GM18511 (cell line): ENCODE results near the gene ATF7.
A peak's percentile ranks its signal among the peaks of the same experiment; 100 is the strongest.

Experiments used
- ATAC-seq: cut with Tn5 transposase; IDR thresholded peaks from one replicate; pipeline ENCODE4 v1.9.1; 2021; ENCODE audit warnings: mild to moderate bottlenecking, moderate library complexity; ENCODE audit not compliant: unreplicated experiment

ATF7 gene

GRCh38 chr12:53532524-53533445, 93.4 kb downstream of the ATF7 start:
- ATAC-seq = no peak

- ATAC-seq = no peak
Observed at GRCh38 chr12:53532021-53532420, 94.2 kb downstream of the ATF7 start.

GRCh38 chr12:53530920-53531319, 95.3 kb downstream of the ATF7 start:
- ATAC-seq = no peak

- no peak for ATAC-seq
Observed at GRCh38 chr12:53530061-53530460, 96.1 kb downstream of the ATF7 start.

- ATAC-seq = no peak
Observed at GRCh38 chr12:53524476-53524875, 101.7 kb downstream of the ATF7 start.

GRCh38 chr12:53523131-53523530, 103.1 kb downstream of the ATF7 start:
- no peak for ATAC-seq

GRCh38 chr12:53518381-53518780, 107.8 kb downstream of the ATF7 start:
- no peak for ATAC-seq

GRCh38 chr12:53516758-53517455, 109.3 kb downstream of the ATF7 start:
- no peak for ATAC-seq

GRCh38 chr12:53515291-53515680, 110.9 kb downstream of the ATF7 start:
- ATAC-seq = no peak

GRCh38 chr12:53514628-53515290, 111.4 kb downstream of the ATF7 start:
- no peak for ATAC-seq

- no peak for ATAC-seq
Observed at GRCh38 chr12:53513712-53514410, 112.3 kb downstream of the ATF7 start.

GRCh38 chr12:53510181-53510812, 115.9 kb downstream of the ATF7 start:
- no peak for ATAC-seq

GRCh38 chr12:53508534-53509170, 117.5 kb downstream of the ATF7 start:
- ATAC-seq = peak; percentile 91

GRCh38 chr12:53507603-53507885, 118.6 kb downstream of the ATF7 start:
- no peak for ATAC-seq

GRCh38 chr12:53506881-53507602, 119.1 kb downstream of the ATF7 start, which contains the start of gene NPFF:
NPFF (minus strand) TSS chr12:53507484; CDS start chr12:53507474, 10 bp downstream.
- no peak for ATAC-seq

GRCh38 chr12:53506450-53506785, 119.8 kb downstream of the ATF7 start:
- ATAC-seq = no peak

GRCh38 chr12:53505555-53506449, 120.4 kb downstream of the ATF7 start:
- no peak for ATAC-seq

- no peak for ATAC-seq
Observed at GRCh38 chr12:53505086-53505485, 121.1 kb downstream of the ATF7 start.
